NCI-H1417 (cell line): ENCODE measurements around the gene A2M.

ENCODE experiments used
- DNase-seq, 3 experiments: peaks; one replicate each; lab custom pipeline; 2025; lab: John Stamatoyannopoulos, UW

The A2M gene

GRCh38 chr12:9037431-9037830, 78.3 kb downstream of the A2M start:
- DNase-seq = no peak

- DNase-seq = no peak
Measured at GRCh38 chr12:9036227-9036626, 79.5 kb downstream of the A2M start.

GRCh38 chr12:9034095-9034494, 81.6 kb downstream of the A2M start:
- no peak for DNase-seq

GRCh38 chr12:9033265-9033887, 82.3 kb downstream of the A2M start:
- DNase-seq = no peak

GRCh38 chr12:9032202-9032964, 83.3 kb downstream of the A2M start:
- no peak for DNase-seq

DNA sequence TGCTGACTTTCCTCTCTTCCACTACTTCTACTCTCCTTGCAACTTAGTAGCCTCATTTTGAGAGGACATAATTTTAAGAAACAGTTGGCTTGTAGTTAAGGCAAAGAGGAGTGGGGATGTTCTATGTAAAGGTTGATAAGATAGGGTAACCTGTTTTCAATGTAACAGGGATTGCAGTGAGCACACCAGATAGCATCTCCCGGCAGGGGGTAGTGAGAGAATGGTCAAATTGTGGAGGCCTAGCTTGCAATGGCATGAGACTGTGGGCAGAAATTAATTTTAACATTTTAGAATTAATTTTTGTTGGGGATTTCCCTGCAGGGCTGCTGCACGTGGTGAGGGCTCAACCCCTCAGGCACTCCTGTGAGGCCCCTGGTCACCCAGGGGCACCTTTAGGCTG, 84.9 kb downstream of the A2M start:
- no peak for DNase-seq

DNA sequence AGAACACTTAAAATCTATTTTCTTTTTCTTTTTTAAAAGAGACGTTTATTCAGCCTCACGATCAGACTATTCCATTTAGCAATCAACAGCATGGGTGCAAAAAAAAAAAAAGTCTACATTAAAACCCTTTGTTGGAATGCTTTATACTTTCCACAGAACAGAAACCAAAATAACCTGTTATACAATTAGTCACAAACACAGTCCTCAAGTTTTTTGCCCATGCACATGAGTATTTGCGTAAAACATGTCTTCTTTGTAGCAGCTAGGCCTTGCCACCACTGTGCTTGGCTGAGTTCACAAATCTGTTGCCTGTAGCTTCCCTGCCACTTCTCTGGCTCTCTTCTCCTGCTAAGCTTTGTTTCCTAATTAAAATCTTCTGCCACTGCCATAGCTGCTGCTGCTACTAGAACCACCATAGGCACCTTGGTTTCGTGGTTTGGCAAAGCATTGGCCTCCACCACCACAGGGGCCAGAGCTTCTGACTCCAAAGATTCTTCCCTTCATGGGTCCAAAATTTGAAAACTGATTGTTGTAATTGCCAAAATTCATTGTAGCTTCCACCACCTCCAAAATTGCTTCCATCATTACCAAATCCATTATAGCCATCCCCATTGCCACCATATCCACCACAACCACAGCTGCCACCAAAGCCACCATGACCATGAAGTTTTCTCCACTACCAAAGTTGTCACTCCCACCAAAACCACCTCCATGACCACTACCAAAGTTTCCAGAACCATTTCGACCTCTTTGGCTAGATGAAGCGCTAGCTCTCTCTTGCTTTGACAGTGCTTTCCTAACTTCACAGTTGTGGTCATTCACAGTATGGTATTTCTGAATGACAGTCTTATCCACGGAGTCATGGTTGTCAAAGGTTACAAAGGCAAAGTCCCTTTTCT, 88.3 kb downstream of the A2M start:
- DNase-seq = no peak

DNA sequence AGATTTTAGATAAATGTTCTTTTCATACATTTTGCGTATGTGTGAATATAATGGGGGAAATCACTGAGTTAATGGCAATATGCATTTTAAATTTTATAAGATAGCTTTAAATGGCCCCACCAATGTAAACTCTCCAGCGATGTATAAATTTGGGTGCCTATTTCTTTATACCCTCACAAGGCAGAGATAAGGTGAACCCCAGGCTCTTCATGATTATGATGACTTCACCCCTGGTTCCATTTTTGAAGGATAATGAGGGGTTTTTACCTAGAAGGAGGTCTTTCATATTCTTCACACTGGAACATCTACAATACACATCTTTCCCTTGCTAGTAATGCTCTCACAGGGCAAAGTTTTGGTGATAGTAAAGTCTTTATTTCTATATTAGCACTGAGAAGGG, 91.2 kb downstream of the A2M start:
- DNase-seq = no peak

GRCh38 chr12:9022592-9022991, 93.1 kb downstream of the A2M start:
- no peak for DNase-seq
